IMR-90 (cell line): ENCODE results near the gene MTCL1.

Experiments used
- ELK1 ChIP-seq: fragments of 150-350 bp; IDR thresholded peaks from 2 replicates; pipeline ENCODE4 v1.6.1; 2016; ENCODE audit warnings: low read depth, mild to moderate bottlenecking, low read length, moderate library complexity, borderline replicate concordance
- MAZ ChIP-seq: IDR thresholded peaks from 2 replicates; pipeline ENCODE4 v1.6.1; 2012; ENCODE audit warnings: low read depth, mild to moderate bottlenecking, low read length, improper control_type of control experiment, moderate library complexity, borderline replicate concordance
- RFX5 ChIP-seq: IDR thresholded peaks from 2 replicates; pipeline ENCODE4 v1.8.0; 2012; ENCODE audit warnings: low read depth, mild to moderate bottlenecking, low read length, moderate library complexity

DNA sequence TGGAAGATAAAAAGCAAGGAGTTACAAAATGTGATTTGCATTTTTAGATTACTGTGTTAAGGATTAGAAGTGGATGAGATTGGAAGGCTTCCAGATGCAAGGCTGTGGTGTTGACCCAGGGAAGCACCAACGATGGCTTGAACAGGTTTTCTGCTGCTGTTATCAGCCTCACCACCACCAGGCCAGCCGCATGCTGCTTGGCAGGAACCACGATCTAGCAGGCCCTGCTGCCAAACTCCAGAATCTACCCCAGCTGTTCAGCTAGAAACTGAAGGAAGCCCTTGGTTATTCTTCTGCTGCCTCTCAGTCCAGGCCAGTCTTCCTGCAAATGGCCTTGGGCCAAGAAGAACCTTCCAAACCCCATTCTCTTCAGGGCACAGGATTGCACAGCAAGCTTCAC lies 133.9 kb downstream of the MTCL1 start:
- TF ChIP-seq RFX5 (no peak), ELK1 (no peak), MAZ (no peak)
